HTR-8/SVneo (cell line): ENCODE measurements around the gene DENND2D.

Source experiments
- DNase-seq: peaks from one replicate; pipeline ENCODE4 v3.0.0; 2011; ENCODE audit warnings: low spot score, mixed read lengths; ENCODE audit not compliant: insufficient read length
- FAIRE-seq: peaks from 2 replicates; lab custom pipeline; 2011; peaks lifted over from hg19 to GRCh38; lab: Jason Lieb, UNC

DENND2D gene

GRCh38 chr1:111204983-111205713, 4.7 kb upstream of the DENND2D start:
- FAIRE-seq, result no peak

GRCh38 chr1:111204201-111204982, 3.9 kb upstream of the DENND2D start:
- DNase-seq (no peak), FAIRE-seq (no peak)

More at GRCh38 chr1:111204983-111205713, 4.7 kb upstream of the DENND2D start:
- no peak for DNase-seq

- no peak for DNase-seq
- FAIRE-seq, result no peak
These were observed 3.3 kb upstream of the DENND2D start for GRCh38 chr1:111203681-111204200.

- DNase-seq (no peak), FAIRE-seq (no peak)
These were observed 2.5 kb upstream of the DENND2D start for GRCh38 chr1:111202707-111203623.

GRCh38 chr1:111202366-111202706, 1.9 kb upstream of the DENND2D start:
- DNase-seq (no peak), FAIRE-seq (no peak)

- no peak for DNase-seq
- no peak for FAIRE-seq
These were observed 1.0 kb upstream of the DENND2D start for GRCh38 chr1:111201275-111202090.

GRCh38 chr1:111200802-111201161, 336 bp upstream of the DENND2D start:
- no peak for FAIRE-seq

GRCh38 chr1:111199329-111199728, 1.1 kb downstream of the DENND2D start:
- DNase-seq (no peak), FAIRE-seq (no peak)

More at GRCh38 chr1:111200802-111201161, 336 bp upstream of the DENND2D start:
- DNase-seq, result no peak

- FAIRE-seq (no peak), DNase-seq (no peak)
These were observed 1.6 kb downstream of the DENND2D start for GRCh38 chr1:111198836-111199235.

GRCh38 chr1:111197598-111198284, 2.7 kb downstream of the DENND2D start:
- DNase-seq (no peak), FAIRE-seq (no peak)

- DNase-seq, result no peak
- FAIRE-seq, result no peak
These were observed 4.2 kb downstream of the DENND2D start for GRCh38 chr1:111196213-111196612.

- DNase-seq (no peak), FAIRE-seq (no peak)
These were observed 5.3 kb downstream of the DENND2D start for GRCh38 chr1:111195002-111195684.

- no peak for FAIRE-seq
- no peak for DNase-seq
These were observed 6.5 kb downstream of the DENND2D start for GRCh38 chr1:111193712-111194480.

- FAIRE-seq (no peak), DNase-seq (no peak)
These were observed 7.6 kb downstream of the DENND2D start for GRCh38 chr1:111192658-111193519.

- FAIRE-seq, result no peak
These were observed 8.4 kb downstream of the DENND2D start for GRCh38 chr1:111192074-111192473.

GRCh38 chr1:111191496-111191895, 8.9 kb downstream of the DENND2D start:
- no peak for DNase-seq
- FAIRE-seq, result no peak

More at GRCh38 chr1:111192074-111192473, 8.4 kb downstream of the DENND2D start:
- DNase-seq, result no peak
